LHCN-M2 (cell line): ENCODE data around the gene PKIG. TPM values are rescaled to one million over a fixed set of nuclear protein-coding genes. Genes with fewer than 3 reads are reported as not detected.
A peak's percentile ranks its signal among the peaks of the same experiment; 100 is the strongest.
"Not testable (repeated sequence)": the region's sequence is repeated elsewhere in the genome, so short reads cannot be mapped to it uniquely, and the experiment has no call there.

Experiments used
- DNase-seq: peaks from one replicate; pipeline ENCODE4 v3.0.0-alpha.2; 2012; ENCODE audit warnings: low read depth
- polyA plus RNA-seq: library from polyadenylated mRNA; unstranded; fragments of >200 nt; gene quantifications from one replicate; pipeline ENCODE4 v1.2.1, GENCODE V29; 2012; ENCODE audit warnings: missing spikeins
- total RNA-seq: library from RNA; depleted of rRNA; stranded (reverse); fragments of >200 nt; gene quantifications from 2 replicates; pipeline ENCODE4 v1.2.3, GENCODE V29; 2014; rRNA removed

The PKIG gene
- total RNA-seq: 9.8 and 11.1 TPM in 2 replicates
- polyA plus RNA-seq: 14.6 TPM

DNA sequence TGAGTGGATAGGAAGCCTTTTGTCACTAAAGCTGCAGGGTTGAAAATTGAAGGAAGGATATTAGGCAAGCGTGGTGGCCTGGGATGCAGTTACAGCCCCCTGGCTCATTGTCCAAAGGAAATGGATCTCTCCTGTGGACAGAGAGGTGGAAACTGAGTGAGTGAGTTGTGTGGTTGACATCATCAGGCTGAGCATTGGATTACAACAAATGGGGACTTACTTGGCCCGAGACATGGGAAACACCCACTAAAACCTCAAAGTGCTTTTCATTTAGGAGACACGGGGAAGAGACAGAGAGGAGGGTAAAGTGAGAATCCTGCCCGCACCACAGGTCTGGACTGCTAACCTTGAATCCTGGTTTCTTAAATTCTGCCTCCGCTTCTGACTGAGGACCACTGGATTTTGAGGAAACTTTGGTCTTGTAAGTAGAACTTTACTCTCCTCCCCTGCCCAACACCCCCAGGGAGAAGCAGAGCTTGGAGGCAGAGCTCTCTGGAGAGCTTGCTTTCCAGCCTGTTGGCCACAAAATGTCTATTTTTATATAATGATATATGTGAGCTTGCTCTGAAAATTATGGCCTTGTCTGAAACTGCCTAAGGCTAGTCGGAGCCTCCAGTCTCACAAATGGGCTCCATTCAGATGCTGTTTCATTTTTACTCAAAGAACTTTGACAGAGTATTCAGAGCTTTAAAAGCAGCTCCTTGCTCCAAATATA lies at the start of gene PKIG:
TSS of gene PKIG (plus strand) at position 269 of the 715 bp plus-strand sequence. CDS start 31,978 bp downstream, outside the sequence.
- DNase-seq: peak; percentile 56

DNA sequence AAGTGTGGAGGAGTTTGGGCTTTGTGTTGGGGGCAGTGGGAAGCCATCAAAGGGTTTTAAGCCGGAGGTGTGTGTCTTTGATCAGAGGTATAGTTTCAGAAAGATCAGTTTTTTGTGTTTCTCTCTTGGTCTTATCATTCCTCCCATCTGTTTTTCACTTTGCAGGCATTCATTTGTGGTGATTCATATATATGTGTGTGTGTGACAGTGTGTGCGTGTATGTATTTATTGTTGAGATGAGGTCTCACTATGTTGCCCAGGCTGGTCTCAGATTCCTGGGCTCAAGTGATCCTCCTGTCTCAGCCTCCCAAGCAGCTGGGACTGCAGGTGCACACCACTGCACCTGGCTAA lies 49.4 kb upstream of the PKIG start:
- DNase-seq: peak; percentile 18

DNA sequence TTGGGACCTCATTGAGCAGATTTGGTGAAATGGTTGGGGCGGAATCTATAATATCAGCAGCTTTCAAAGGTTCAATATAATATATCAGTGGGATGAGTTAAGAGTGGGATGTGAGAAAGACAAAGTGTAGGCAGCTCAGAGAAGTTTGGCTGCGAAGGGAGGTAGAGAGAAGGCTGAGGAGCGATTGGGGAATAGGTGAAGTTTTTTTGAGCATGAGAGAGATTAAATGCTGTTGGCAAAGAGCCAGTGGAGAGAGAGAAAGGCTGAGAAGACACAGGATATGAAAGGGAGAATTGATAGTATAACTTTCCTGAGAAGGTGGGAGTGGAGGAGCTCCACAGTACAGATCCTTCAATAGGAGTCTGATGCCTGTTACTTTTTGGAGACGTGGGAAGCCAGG lies 48.5 kb upstream of the PKIG start:
- DNase-seq: no peak

DNA sequence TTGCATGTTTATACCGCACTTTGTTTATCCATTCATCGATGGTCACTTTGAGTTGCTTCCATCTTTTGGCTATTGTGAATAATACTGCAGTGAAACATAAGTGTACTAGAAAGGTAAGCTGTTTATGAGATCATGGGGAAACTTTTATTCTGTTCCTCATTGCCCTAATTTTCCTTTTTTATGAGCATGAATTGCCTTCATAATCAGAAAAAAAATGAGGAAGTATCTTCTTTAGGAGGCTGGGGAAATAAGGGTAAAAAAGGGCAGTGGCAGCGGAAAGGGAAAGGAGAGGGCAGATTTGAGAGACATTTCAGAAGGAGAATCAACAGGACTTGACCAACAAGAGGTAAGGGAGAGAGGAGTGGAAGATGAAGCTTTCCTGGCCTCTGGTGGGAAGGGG lies 46.2 kb upstream of the PKIG start:
- DNase-seq: no peak

DNA sequence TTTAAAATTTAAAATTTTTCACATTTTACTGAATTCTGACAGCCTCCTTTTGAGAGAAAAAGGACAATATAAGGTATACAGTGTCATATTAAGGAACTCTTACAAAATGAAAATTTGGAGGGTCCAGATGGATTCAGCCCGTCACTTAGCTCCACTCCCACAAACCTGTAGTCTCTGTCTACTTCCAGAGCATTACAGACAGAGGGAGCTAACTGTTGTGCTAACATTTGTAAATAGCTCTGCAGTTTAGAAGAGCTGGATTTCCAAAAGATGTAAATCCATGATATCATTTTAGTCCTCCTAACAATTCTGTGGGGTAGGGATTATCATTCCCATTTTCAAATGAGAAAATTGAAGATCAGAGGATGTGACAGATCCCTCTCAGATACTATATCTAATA lies 44.4 kb upstream of the PKIG start:
- DNase-seq: no peak

DNA sequence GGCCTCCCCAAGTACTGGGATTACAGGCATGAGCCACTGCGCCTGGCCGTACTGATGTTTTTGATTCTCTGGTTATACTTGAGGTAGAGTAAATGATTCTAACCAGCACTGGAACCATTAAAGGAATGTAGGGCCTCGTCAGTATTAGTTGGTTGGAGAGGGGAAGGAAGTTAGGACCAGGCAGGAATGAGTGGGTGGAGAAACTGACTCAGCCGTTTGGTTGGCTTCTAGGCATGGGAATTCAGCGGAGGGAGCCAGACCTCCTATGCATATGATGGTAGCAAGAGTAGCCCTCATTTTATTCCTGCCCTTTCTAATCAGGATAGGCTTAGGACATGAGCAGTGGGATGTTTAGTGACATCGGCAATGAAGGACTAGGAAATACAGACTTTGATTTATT lies 41.5 kb upstream of the PKIG start:
- DNase-seq: peak; percentile 20

DNA sequence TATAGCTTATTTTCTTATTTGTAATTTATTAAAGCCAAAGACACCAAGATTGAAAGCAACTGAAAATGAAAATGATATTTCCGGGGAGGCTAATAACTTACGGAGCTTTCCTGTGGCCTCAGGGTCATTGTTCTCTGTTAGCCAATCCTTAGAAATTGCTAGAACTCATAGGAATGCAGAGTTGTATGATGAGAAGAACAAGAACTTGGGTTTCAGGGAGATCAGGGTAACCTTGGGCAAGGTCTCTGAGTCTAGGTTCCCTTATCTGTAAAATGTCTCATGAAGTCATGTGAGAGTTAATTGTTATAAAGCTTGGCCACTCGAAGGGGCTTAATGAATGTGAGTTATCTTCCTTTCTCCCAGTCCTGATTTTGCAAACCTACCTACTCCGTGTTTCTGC lies 40.4 kb upstream of the PKIG start:
- no peak for DNase-seq

DNA sequence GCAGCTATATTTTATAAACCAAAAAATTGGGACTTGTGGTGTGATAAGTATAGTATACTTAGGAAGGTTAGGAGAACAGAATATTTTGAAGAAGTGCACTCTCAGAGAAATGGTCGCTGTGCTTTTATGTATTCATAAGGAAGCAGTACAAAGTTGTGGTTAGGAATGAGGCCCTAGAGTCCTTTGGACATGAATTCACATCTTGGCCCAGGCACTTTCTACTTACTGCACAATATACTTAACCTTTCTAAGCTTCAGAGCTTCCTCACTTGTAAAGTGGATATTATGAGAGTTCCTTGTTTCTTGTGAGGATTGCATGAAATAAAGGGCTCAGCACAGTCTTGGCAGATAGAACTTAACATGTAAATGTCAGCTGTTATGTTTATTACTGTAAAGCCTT lies 39.5 kb upstream of the PKIG start:
- DNase-seq: no peak

DNA sequence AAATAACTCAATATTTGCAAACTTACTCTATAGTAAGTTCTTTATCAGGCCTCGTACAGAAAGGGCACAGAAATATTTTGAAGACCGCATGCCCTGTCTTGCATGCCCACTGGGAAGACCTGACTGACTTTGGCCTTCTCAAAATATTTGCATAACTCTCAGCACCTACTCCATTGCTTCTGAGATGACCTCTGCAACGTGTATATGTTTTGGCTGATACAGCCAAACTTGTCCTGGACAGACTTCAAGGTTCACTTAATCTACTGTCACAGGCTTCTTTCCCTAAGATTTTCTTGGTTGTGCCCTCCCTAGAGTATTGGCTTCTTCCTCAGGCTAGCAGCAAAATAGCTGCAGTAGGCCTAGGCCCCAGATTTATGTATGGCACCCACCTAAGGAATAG lies 39.0 kb upstream of the PKIG start:
- DNase-seq: no peak

DNA sequence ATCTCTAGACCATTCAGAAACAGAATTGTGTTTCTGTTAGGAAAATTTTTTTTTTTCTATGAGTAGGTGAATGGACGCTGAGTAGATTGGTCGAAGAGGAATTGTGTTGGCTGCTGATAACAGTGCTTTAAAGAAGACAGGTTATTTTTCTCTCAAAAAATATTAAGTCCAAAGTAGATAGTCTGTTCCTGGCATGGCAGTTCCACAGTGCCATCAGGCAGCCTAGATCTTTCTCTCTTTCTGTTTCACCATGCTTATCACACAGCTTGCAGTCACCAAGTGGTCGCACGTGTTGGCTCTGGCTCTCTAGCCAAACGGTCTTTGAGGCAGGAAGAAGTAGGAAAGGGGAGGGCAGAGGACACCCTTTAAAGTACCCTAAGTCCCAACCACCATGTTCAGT lies 38.1 kb upstream of the PKIG start:
- no peak for DNase-seq

DNA sequence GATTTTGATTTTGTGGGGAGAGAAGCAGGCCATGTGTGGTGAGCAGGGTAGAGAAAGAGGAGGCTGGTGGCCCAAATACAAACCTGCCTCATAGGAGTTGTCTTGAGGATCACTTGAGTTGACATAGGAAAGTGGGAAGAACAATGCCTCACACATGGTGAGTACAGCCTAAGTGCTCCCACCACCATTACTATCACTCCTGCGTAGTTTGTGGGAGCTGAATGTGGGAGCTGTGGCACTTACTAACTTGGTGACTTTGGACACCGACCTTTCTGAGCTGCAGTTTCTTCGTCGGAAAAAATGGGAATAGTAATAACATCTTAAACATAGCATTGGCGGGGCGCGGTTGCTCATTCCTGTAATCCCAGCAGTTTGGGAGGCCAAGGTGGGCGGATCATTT lies 35.0 kb upstream of the PKIG start:
- no peak for DNase-seq

DNA sequence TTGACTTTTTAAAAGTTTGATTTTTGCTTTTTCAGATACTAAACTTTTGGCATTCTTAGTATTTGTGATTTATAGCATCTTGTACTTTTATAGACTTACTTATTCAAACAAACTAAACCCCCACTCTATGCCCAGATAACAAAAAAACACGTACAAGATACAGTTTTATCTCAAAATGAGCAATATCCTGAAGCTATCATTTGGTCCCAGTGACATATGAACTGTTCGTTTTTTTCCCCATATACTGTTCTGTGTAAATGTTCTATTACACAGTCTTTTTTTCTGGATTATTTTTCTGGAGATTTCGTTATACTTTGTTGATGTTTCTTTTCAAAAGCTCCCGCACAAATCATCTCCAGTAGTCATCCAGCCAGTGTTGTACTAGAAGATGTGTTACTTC lies 33.3 kb upstream of the PKIG start:
- no peak for DNase-seq

DNA sequence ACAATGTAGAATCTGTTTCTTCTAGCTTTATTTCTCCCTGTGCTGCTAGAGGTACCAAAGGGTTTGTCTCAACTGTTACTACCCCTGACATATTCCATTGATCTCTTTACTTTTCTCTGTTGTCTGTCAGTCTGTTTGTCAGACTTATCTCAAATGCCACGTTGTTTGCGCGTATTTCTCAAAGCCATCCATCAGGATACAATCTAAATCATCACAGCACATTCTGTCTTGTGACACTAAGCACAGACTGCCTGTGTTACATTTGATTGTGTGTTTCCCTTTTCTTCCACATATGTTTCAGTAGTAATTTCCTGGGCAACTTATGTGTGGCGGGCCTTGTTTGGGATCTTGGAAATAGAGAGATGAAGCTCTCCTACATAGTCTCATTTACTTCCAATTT lies 30.3 kb upstream of the PKIG start:
- DNase-seq: no peak

DNA sequence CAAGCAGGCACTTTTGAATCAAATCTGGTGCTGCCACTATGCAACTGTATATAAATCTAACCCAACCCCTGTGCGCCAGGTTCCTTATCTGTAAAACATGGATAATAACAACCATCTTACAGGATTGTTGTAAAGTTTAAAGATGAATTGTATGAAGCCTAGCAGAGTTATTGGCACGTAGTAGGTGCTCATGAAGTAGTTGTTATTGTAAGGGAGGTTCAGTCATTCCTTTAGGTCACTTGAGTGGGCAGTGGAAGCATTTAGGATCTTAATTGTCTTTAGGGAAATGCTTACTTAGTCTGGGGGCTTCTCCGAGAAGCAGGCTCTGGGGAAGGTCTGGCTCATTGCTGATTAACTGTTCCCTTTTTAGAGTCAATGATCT lies 29.8 kb upstream of the PKIG start:
- DNase-seq: no peak

DNA sequence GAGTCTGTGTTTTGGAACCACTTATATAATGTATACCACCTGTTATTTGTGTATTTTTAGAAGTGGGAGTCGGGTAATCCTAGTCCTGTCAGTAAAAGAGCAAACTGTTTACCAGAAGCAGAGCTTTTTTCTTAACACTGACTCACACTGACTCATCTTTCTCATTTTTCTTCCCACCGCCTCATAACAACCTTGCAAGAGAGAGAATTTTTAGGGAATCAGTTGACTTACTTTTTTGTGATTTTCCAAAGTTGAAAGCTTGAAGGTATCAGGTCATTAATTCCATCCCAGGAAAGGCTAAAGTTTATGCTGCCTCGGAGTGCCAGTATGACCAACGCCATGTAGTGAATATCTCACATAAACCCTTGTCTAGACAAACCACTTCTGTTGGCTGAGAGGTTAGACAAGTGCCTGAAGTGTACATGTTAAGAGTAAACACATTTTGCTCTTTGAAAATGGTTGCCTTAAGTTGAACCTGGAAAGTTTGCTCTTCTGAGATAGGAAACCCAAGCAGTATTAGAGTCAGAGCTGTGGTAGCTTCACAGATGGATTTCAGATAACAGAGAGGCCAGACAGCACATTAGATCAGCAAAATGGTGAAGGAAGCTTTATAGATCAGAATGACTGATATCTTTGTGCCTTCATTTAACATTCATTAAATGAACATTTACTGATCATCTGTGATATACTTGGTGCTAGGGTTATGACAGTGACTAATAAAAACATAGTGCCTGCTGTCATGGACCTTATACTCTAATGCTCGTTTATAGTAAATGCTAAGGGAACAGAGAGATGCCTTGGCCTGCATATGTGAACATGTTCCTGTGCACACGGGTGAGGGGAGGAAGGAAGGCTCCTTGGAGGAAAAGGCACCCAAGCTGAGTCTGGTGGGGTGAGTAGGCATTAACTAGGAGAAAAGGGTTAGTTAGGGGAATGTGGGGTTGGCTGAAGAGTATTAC lies 29.1 kb upstream of the PKIG start:
- peak; percentile 82 for DNase-seq

DNA sequence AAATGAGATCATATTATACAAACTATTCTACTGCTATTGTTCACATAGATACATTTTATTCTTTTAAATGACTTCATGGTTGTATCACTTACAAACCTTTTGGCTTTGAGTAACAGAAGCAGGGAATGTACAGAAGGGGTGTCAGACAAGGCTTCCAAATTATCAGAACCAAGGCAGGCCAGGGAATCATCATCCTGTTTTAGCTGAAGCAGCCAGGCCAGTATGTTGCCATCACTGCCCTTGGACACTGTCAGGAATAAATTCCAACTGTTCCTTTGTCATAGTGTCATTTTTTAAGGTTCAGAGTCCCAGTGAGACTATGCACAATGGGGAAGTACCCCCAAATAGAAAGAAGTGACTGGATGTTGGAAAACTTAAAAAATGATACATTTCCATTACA lies 23.1 kb upstream of the PKIG start:
- no peak for DNase-seq

DNA sequence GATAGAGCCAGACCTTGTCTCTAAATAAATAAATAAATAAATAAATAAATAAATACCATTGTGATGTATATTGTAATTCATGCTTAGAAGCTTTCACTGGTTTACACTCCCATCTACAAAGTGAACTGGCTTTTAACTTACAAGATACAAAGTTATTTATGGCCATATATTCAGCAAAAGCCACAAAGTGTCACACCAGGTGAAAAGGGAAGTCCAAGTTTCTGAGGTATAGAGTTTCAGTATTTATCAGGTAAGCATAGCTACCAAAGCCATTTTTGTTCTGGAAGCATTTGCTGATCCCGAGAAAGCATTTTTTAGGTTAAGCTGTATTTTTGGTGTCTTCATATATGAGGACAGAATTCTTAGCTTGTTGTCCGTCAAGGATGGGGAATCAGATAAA lies 22.1 kb upstream of the PKIG start:
- DNase-seq: no peak

DNA sequence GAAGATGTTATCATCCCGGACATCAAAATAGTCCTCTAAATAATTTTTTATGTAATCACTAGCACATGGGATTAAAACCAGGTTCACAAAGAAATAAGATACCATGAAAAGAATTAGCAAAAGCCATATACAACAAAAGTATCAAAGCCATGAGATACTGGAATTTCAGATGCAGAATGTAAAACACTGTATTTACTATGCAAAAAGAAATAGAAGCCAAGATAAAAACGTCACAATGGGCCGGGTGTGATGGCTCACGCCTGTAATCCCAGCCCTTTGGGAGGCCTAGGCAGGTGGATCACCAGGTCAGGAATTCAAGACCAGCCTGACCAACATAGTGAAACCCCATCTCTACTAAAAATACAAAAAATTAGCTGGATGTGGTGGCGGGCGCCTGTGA lies 21.6 kb upstream of the PKIG start:
- DNase-seq: not testable (repeated sequence)

DNA sequence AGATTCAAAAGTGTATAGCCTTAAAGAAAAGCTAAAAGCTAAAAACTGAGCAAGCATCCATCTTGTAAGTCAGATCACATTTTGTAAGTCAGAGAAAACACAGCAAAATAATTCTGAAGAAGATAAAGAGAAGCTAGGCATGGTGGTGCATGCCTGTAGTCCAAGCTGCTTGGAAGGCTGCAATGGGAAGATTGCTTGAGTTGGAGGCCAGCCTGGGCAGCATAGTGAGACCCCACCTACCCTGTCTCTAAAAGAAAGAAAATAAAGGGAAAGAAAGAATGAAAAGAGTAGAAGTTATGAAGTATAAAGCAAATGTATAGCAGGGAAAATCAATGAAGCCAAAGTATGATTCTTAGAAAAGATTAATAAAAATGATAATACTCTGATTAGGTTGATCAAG lies 20.5 kb upstream of the PKIG start:
- DNase-seq: no peak

DNA sequence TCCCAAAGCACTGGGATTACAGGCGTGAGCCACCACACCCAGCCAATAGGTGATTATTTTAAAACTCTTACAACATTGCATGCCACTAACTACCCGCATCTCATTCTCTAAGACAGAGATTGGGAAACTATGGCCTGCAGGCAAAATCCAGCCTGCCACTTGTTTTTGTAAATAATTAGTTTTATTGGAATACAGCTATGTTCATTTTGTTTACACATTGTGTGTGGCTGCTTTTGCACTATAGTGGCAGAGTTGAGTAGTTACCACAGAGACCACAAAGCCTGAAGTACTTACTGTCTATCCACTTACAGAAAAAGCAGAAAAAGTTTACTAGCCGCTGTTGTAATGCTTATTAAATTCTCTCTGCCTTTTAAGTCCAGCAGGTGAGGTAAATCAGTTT lies 16.4 kb upstream of the PKIG start:
- no peak for DNase-seq

DNA sequence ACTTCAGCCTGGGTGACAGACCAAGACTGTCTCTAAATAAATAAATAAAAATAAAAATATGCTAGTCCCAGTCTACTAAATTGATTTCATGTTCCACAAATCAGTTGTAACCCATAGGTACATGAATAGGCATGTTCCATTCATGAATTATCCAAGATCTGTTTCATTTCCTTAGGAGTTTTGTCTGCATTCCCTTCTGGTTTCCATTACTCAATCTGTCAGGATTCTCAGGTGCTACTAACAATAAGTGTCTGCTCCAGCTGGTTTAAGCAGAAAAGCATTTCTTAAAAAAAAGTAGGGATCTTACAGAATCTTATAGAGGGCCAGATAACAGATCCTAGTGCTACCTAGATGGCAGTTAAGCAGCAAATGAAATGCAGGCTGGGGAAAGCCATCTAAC lies 15.6 kb upstream of the PKIG start:
- DNase-seq: no peak

DNA sequence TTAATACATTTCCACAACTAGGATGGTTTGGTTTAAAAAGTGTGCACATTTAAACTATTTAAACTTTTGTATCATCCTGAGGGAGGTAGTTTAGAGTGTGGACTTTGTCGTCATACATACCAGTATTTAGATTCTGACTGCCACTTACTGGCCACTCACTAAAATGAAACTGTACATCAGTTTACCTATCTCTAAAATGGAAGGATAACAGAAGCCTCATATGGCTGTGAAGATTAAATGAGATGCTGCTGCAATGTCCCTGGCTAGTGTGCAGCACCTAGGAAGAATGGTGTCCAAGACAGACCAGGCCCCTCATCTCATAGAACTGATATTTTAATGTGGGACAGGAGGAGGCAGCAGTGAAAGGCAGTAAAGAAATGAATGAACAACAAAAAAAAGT lies 12.0 kb upstream of the PKIG start:
- no peak for DNase-seq

DNA sequence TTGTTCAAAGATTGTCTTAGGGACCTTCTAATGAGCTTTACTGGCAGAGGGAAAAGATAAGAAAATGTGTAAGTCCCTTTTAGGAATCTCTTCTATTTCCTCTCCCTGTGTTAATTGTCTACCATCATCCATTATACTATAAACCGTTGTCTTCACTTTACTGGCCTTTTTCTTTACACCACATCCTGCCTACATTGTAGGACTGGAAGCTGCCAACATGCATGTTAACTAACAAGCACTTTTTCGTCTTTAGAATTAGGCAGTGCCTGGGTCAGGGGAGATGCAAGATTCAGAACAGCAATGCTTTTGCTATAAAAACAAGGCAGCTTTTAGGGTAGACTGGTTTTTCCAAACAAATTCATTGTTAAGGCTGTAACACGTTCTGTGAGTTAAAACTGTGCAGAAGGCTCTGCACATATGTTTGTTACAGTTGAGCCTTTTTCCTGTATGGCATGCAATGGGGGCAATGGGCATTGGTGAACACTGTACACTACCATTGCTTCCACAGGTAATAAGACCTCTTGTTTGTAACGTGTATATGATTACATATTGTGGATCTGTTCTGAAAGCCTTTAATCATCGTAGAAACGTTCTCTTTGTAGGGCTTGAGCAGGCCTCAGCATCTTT lies 10.9 kb upstream of the PKIG start:
- no peak for DNase-seq
